WTC11 (cell line): ENCODE data around the gene PRKN. TPM values are rescaled to one million over a fixed set of nuclear protein-coding genes. Genes with fewer than 3 reads are reported as not detected.

Experiments used
- ATAC-seq: fragments of 200-7000 bp; cut with Tn5 transposase; 2 replicates; pipeline ENCODE4 v1.10.0; 2021; ENCODE audit warnings: mild to moderate bottlenecking, moderate library complexity
- CTCF ChIA-PET: fragments of 300-600 bp; sonication (Branson Sonifier 250); formaldehyde crosslinking; loops from one replicate; lab custom pipeline; 2021; ENCODE audit warnings: antibody characterized with exemption; lab: Charles Lee
- POLR2A ChIA-PET: fragments of 350-600 bp; sonication (Branson Sonifier 250); formaldehyde crosslinking; loops from one replicate; lab custom pipeline; 2021; ENCODE audit warnings: antibody characterized with exemption; lab: Charles Lee
- DNase-seq: peaks from one replicate; pipeline ENCODE4 v3.0.0; 2021; ENCODE audit warnings: low spot score
- H3K27ac Mint-ChIP-seq: 2 replicates; pipeline ENCODE4 v1.8.0; 2021; ENCODE audit warnings: mixed read lengths
- H3K27me3 Mint-ChIP-seq: 2 replicates; pipeline ENCODE4 v1.8.0; 2021; ENCODE audit warnings: low read depth, mild to moderate bottlenecking, moderate library complexity, mixed read lengths
- H3K36me3 Mint-ChIP-seq: 2 replicates; pipeline ENCODE4 v1.8.0; 2021; ENCODE audit warnings: mixed read lengths
- H3K4me1 Mint-ChIP-seq: 2 replicates; pipeline ENCODE4 v1.8.0; 2022; ENCODE audit warnings: mixed read lengths
- H3K4me3 Mint-ChIP-seq: 2 replicates; pipeline ENCODE4 v1.8.0; 2021; ENCODE audit warnings: mild to moderate bottlenecking, moderate library complexity, mixed read lengths
- H3K9me3 Mint-ChIP-seq: 2 replicates; pipeline ENCODE4 v1.8.0; 2021; ENCODE audit warnings: mixed read lengths
- ATF1 ChIP-seq: sonication (generic); formaldehyde crosslinking; IDR thresholded peaks from 2 replicates; pipeline ENCODE4 v1.8.1; 2023; ENCODE audit warnings: mild to moderate bottlenecking, moderate library complexity, missing genetic modification reagents
- CREB1 ChIP-seq: sonication (generic); formaldehyde crosslinking; IDR thresholded peaks from 2 replicates; pipeline ENCODE4 v1.8.0; 2023; ENCODE audit warnings: mild to moderate bottlenecking, missing genetic modification reagents
- GRHL2 ChIP-seq: fragments of 250-450 bp; sonication (Bioruptor Pico); IDR thresholded peaks from 2 replicates; pipeline ENCODE4 v1.8.0; 2022; ENCODE audit warnings: mild to moderate bottlenecking, moderate library complexity; ENCODE audit not compliant: insufficient replicate concordance, severe bottlenecking
- KAT7 ChIP-seq: sonication (generic); formaldehyde crosslinking; IDR thresholded peaks from 2 replicates; pipeline ENCODE4 v1.8.1; 2023; ENCODE audit warnings: missing genetic modification reagents, mild to moderate bottlenecking, borderline replicate concordance
- MYBL2 ChIP-seq: sonication (generic); formaldehyde crosslinking; IDR thresholded peaks from 2 replicates; pipeline ENCODE4 v1.8.1; 2023; ENCODE audit warnings: mild to moderate bottlenecking, moderate library complexity, missing genetic modification reagents
- NFATC4 ChIP-seq: fragments of 250-450 bp; sonication (Bioruptor Pico); IDR thresholded peaks from 2 replicates; pipeline ENCODE4 v1.9.0; 2021; ENCODE audit warnings: mild to moderate bottlenecking
- NFYB ChIP-seq: sonication (generic); formaldehyde crosslinking; conservative IDR thresholded peaks from 2 replicates; pipeline ENCODE4 v1.8.0; 2022; ENCODE audit warnings: low read depth, missing genetic modification reagents
- SOX15 ChIP-seq: fragments of 250-450 bp; sonication (Bioruptor Pico); IDR thresholded peaks from 2 replicates; pipeline ENCODE4 v1.9.0; 2021; ENCODE audit warnings: mild to moderate bottlenecking
- ZNF219 ChIP-seq: sonication (generic); formaldehyde crosslinking; IDR thresholded peaks from 2 replicates; pipeline ENCODE4 v1.8.0; 2023; ENCODE audit warnings: missing genetic modification reagents, mild to moderate bottlenecking, borderline replicate concordance
- ZNF396 ChIP-seq: fragments of 250-450 bp; sonication (Bioruptor Pico); IDR thresholded peaks from 2 replicates; pipeline ENCODE4 v1.8.0; 2021; ENCODE audit warnings: mild to moderate bottlenecking, moderate library complexity, borderline replicate concordance
- ZNF416 ChIP-seq: fragments of 250-450 bp; sonication (Bioruptor Pico); IDR thresholded peaks from 2 replicates; pipeline ENCODE4 v1.9.0; 2021; ENCODE audit warnings: mild to moderate bottlenecking, inconsistent platforms
- ZNF423 ChIP-seq: fragments of 250-450 bp; sonication (Bioruptor Pico); IDR thresholded peaks from 2 replicates; pipeline ENCODE4 v2.1.2; 2022; ENCODE audit warnings: mild to moderate bottlenecking, moderate library complexity
- ZNF671 ChIP-seq: fragments of 250-450 bp; sonication (Bioruptor Pico); IDR thresholded peaks from 2 replicates; pipeline ENCODE4 v1.8.0; 2021; ENCODE audit warnings: mild to moderate bottlenecking
- total RNA-seq: library from RNA; stranded (reverse); gene quantifications from 3 replicates; pipeline ENCODE4 v1.2.3, GENCODE V29; 2021
- TF ChIP-seq, protein P1 (sequence below): sonication (generic); formaldehyde crosslinking; IDR thresholded peaks from 2 replicates; pipeline ENCODE4 v1.8.0; 2022; ENCODE audit warnings: mild to moderate bottlenecking, missing genetic modification reagents
- TF ChIP-seq, protein P2 (sequence below): sonication (generic); formaldehyde crosslinking; conservative IDR thresholded peaks from 2 replicates; pipeline ENCODE4 v1.8.1; 2023; ENCODE audit warnings: mild to moderate bottlenecking, low read depth, missing genetic modification reagents, moderate library complexity
- TF ChIP-seq, protein P3 (sequence below): fragments of 250-450 bp; sonication (Bioruptor Pico); IDR thresholded peaks from 2 replicates; pipeline ENCODE4 v1.9.0; 2021; ENCODE audit warnings: moderate library complexity, mild to moderate bottlenecking, inconsistent platforms, borderline replicate concordance
- TF ChIP-seq, protein P4 (sequence below): sonication (generic); formaldehyde crosslinking; IDR thresholded peaks from 2 replicates; pipeline ENCODE4 v1.8.0; 2022; ENCODE audit warnings: mild to moderate bottlenecking, missing genetic modification reagents
- TF ChIP-seq, protein P5 (sequence below): sonication (generic); formaldehyde crosslinking; IDR thresholded peaks from 2 replicates; pipeline ENCODE4 v1.8.1; 2022; ENCODE audit warnings: mild to moderate bottlenecking, moderate library complexity, missing genetic modification reagents
- TF ChIP-seq, protein P6 (sequence below): sonication (generic); formaldehyde crosslinking; IDR thresholded peaks from 2 replicates; pipeline ENCODE4 v1.8.1; 2023; ENCODE audit warnings: mild to moderate bottlenecking, missing genetic modification reagents, moderate library complexity
- TF ChIP-seq, protein P7 (sequence below): fragments of 250-450 bp; sonication (Bioruptor Pico); IDR thresholded peaks from 2 replicates; pipeline ENCODE4 v1.9.0; 2021; ENCODE audit warnings: mild to moderate bottlenecking, borderline replicate concordance
- TF ChIP-seq, protein P8 (sequence below): sonication (generic); formaldehyde crosslinking; IDR thresholded peaks from 2 replicates; pipeline ENCODE4 v1.8.1; 2022; ENCODE audit warnings: low read depth, missing genetic modification reagents, borderline replicate concordance

PRKN gene
- total RNA-seq, 1 experiment from 2014 or later, result 0.59 TPM

DNA sequence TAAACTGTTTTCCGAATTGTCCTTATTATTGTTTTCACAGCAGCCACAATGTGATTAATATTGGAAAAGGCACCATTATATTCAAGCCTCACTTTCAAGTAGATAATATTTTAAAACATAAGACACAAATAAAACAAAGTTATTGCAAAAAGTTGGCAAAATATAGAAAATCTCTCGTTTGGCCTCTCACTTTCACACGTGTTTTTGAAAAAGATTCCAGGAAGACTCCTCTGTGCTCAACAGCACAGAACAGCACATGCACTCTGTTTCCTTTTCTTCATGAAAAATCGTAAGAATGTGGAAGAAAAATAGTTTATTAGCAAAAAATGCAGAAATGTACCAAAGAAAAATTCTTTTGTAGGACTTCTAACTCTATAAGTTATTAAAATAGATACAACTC lies 46.7 kb downstream of the PRKN start:
- Mint-ChIP-seq H3K9me3 (peaks cover 6% of the 10 kb centered on the region), H3K36me3 (peaks cover 3% of the 10 kb centered on the region; the same call in 1 of the 2 replicates), H3K27me3 (no peaks in the 10 kb centered on the region), H3K4me1 (no peaks in the 10 kb centered on the region), H3K4me3 (no peak overlapping the region), H3K27ac (no peak overlapping the region)
- ChIA-PET CTCF (no interaction called here), POLR2A (no interaction called here)
- no peak for ATAC-seq
- no peak for DNase-seq
- TF ChIP-seq ZNF416 (no peak), NFYB (CRISPR knock-in tag) (no peak), ZNF423 (no peak), ZNF396 (CRISPR knock-in tag) (no peak), CREB1 (CRISPR knock-in tag) (no peak), ZNF219 (CRISPR knock-in tag) (no peak), GRHL2 (CRISPR knock-in tag) (no peak), NFATC4 (CRISPR knock-in tag) (no peak), KAT7 (CRISPR knock-in tag) (no peak)
- TF ChIP-seq, protein P1, sequence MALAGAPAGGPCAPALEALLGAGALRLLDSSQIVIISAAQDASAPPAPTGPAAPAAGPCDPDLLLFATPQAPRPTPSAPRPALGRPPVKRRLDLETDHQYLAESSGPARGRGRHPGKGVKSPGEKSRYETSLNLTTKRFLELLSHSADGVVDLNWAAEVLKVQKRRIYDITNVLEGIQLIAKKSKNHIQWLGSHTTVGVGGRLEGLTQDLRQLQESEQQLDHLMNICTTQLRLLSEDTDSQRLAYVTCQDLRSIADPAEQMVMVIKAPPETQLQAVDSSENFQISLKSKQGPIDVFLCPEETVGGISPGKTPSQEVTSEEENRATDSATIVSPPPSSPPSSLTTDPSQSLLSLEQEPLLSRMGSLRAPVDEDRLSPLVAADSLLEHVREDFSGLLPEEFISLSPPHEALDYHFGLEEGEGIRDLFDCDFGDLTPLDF, result no peak
- TF ChIP-seq, protein P2, sequence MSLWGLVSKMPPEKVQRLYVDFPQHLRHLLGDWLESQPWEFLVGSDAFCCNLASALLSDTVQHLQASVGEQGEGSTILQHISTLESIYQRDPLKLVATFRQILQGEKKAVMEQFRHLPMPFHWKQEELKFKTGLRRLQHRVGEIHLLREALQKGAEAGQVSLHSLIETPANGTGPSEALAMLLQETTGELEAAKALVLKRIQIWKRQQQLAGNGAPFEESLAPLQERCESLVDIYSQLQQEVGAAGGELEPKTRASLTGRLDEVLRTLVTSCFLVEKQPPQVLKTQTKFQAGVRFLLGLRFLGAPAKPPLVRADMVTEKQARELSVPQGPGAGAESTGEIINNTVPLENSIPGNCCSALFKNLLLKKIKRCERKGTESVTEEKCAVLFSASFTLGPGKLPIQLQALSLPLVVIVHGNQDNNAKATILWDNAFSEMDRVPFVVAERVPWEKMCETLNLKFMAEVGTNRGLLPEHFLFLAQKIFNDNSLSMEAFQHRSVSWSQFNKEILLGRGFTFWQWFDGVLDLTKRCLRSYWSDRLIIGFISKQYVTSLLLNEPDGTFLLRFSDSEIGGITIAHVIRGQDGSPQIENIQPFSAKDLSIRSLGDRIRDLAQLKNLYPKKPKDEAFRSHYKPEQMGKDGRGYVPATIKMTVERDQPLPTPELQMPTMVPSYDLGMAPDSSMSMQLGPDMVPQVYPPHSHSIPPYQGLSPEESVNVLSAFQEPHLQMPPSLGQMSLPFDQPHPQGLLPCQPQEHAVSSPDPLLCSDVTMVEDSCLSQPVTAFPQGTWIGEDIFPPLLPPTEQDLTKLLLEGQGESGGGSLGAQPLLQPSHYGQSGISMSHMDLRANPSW (CRISPR knock-in tag), result no peak
- TF ChIP-seq, protein P3, sequence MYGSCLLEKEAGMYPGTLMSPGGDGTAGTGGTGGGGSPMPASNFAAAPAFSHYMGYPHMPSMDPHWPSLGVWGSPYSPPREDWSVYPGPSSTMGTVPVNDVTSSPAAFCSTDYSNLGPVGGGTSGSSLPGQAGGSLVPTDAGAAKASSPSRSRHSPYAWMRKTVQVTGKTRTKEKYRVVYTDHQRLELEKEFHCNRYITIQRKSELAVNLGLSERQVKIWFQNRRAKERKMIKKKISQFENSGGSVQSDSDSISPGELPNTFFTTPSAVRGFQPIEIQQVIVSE, result no peak
- TF ChIP-seq, protein P4, sequence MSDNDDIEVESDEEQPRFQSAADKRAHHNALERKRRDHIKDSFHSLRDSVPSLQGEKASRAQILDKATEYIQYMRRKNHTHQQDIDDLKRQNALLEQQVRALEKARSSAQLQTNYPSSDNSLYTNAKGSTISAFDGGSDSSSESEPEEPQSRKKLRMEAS (CRISPR knock-in tag), result no peak

DNA sequence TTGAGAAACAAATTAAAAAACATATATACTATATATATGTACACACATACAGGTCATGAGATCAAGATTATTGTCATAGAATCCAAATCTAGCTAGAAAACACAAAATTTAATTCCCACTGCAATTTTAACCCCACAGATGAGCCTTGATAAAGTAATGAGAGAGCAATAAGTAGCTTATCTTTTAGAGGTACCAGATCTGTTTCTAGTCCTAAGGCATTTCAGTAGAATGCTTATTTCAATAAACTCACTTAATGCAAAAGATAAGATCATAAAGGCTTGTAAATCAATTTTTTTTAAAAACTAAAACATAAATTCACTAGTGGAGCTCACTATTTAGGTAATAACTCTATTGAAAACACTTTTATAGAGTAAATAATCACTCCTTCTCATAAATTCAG lies 47.2 kb downstream of the PRKN start:
- ChIA-PET CTCF (no interaction called here), POLR2A (no interaction called here)
- Mint-ChIP-seq H3K4me3 (no peak overlapping the region), H3K4me1 (no peaks in the 10 kb centered on the region), H3K27me3 (no peaks in the 10 kb centered on the region), H3K27ac (no peak overlapping the region), H3K9me3 (peaks cover 6% of the 10 kb centered on the region), H3K36me3 (peaks cover 3% of the 10 kb centered on the region; the same call in 1 of the 2 replicates)
- DNase-seq (no peak), ATAC-seq (no peak)
- TF ChIP-seq ATF1, result no peak
- TF ChIP-seq, protein P5, sequence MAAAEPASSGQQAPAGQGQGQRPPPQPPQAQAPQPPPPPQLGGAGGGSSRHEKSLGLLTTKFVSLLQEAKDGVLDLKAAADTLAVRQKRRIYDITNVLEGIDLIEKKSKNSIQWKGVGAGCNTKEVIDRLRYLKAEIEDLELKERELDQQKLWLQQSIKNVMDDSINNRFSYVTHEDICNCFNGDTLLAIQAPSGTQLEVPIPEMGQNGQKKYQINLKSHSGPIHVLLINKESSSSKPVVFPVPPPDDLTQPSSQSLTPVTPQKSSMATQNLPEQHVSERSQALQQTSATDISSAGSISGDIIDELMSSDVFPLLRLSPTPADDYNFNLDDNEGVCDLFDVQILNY, result no peak
- no peak for TF ChIP-seq ZNF671 (CRISPR knock-in tag)
- TF ChIP-seq, protein P6, sequence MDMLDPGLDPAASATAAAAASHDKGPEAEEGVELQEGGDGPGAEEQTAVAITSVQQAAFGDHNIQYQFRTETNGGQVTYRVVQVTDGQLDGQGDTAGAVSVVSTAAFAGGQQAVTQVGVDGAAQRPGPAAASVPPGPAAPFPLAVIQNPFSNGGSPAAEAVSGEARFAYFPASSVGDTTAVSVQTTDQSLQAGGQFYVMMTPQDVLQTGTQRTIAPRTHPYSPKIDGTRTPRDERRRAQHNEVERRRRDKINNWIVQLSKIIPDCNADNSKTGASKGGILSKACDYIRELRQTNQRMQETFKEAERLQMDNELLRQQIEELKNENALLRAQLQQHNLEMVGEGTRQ, result no peak
- TF ChIP-seq SOX15 (CRISPR knock-in tag), result no peak

DNA sequence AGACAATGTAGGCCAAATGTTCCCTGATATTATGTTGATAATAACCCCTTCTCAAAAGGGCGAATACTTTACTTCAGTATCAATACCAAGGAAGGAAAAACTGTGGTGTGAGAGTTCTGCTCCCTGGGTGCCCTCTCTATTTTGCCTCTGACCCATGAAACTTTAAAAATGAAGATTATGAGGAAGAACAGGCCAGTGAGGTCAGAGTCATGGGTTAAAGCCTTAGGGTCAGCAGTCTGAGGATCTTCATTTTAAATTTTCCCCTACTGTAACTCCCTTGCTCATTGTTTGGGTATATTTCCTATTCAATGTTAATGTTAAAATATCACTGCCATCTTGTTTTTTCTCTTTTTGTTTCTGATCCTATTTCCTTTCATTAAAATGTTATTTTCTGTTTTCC lies 47.9 kb downstream of the PRKN start:
- H3K4me1 Mint-ChIP-seq, result no peaks in the 10 kb centered on the region
- POLR2A ChIA-PET, result no interaction called here
- H3K27ac Mint-ChIP-seq, result no peak overlapping the region
- H3K9me3 Mint-ChIP-seq, result peaks cover 6% of the 10 kb centered on the region
- no peak for ATAC-seq
- CTCF ChIA-PET, result no interaction called here
- H3K27me3 Mint-ChIP-seq, result no peaks in the 10 kb centered on the region
- H3K36me3 Mint-ChIP-seq, result peaks cover 3% of the 10 kb centered on the region; the same call in 1 of the 2 replicates
- H3K4me3 Mint-ChIP-seq, result no peak overlapping the region
- no peak for DNase-seq
- TF ChIP-seq MYBL2 (CRISPR knock-in tag) (no peak), ATF1 (no peak)
- TF ChIP-seq, protein P7, sequence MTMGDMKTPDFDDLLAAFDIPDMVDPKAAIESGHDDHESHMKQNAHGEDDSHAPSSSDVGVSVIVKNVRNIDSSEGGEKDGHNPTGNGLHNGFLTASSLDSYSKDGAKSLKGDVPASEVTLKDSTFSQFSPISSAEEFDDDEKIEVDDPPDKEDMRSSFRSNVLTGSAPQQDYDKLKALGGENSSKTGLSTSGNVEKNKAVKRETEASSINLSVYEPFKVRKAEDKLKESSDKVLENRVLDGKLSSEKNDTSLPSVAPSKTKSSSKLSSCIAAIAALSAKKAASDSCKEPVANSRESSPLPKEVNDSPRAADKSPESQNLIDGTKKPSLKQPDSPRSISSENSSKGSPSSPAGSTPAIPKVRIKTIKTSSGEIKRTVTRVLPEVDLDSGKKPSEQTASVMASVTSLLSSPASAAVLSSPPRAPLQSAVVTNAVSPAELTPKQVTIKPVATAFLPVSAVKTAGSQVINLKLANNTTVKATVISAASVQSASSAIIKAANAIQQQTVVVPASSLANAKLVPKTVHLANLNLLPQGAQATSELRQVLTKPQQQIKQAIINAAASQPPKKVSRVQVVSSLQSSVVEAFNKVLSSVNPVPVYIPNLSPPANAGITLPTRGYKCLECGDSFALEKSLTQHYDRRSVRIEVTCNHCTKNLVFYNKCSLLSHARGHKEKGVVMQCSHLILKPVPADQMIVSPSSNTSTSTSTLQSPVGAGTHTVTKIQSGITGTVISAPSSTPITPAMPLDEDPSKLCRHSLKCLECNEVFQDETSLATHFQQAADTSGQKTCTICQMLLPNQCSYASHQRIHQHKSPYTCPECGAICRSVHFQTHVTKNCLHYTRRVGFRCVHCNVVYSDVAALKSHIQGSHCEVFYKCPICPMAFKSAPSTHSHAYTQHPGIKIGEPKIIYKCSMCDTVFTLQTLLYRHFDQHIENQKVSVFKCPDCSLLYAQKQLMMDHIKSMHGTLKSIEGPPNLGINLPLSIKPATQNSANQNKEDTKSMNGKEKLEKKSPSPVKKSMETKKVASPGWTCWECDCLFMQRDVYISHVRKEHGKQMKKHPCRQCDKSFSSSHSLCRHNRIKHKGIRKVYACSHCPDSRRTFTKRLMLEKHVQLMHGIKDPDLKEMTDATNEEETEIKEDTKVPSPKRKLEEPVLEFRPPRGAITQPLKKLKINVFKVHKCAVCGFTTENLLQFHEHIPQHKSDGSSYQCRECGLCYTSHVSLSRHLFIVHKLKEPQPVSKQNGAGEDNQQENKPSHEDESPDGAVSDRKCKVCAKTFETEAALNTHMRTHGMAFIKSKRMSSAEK (CRISPR knock-in tag), result no peak
- TF ChIP-seq, protein P8, sequence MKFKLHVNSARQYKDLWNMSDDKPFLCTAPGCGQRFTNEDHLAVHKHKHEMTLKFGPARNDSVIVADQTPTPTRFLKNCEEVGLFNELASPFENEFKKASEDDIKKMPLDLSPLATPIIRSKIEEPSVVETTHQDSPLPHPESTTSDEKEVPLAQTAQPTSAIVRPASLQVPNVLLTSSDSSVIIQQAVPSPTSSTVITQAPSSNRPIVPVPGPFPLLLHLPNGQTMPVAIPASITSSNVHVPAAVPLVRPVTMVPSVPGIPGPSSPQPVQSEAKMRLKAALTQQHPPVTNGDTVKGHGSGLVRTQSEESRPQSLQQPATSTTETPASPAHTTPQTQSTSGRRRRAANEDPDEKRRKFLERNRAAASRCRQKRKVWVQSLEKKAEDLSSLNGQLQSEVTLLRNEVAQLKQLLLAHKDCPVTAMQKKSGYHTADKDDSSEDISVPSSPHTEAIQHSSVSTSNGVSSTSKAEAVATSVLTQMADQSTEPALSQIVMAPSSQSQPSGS (CRISPR knock-in tag), result no peak
